H1 (cell line): Measurements from ENCODE around the gene CD300LB. TPM values are rescaled to one million over a fixed set of nuclear protein-coding genes. Genes with fewer than 3 reads are reported as not detected.

Experiments
- CTCF ChIA-PET: fragments of 300-600 bp; sonication (Branson Sonifier 250); formaldehyde crosslinking; loops from one replicate; lab custom pipeline; 2021; ENCODE audit not compliant: partially characterized antibody; lab: Charles Lee
- POLR2A ChIA-PET: fragments of 300-600 bp; sonication (Branson Sonifier 250); formaldehyde crosslinking; loops from one replicate; lab custom pipeline; 2021; ENCODE audit warnings: inconsistent platforms; ENCODE audit not compliant: partially characterized antibody; lab: Charles Lee
- DNase-seq, 2 experiments: peaks; one replicate each; pipeline versions ENCODE4 v3.0.0 to v3.0.0-alpha.2; 2010 to 2022; ENCODE audit warnings: low spot score in 2 of 2, low read depth in 1 of 2, mixed read lengths in 1 of 2
- FAIRE-seq: peaks from 2 replicates; lab custom pipeline; 2011; peaks lifted over from hg19 to GRCh38; lab: Jason Lieb, UNC
- H2AFZ ChIP-seq: 2 replicates; pipeline ENCODE4 v1.8.1; 2012; ENCODE audit warnings: low read length, inconsistent platforms
- H2AK5ac ChIP-seq: 2 replicates; pipeline ENCODE4 v1.6.1; 2013; ENCODE audit warnings: low read depth, low read length
- H2BK120ac ChIP-seq: replicated peaks from 2 replicates; pipeline ENCODE3; 2013; ENCODE audit warnings: low read depth, low read length, inconsistent platforms
- H2BK12ac ChIP-seq: 2 replicates; pipeline ENCODE4 v1.6.1; 2013; ENCODE audit warnings: low read depth, low read length
- H2BK15ac ChIP-seq: 2 replicates; pipeline ENCODE4 v1.6.1; 2013; ENCODE audit warnings: low read length
- H2BK20ac ChIP-seq: 2 replicates; pipeline ENCODE4 v1.6.1; 2013; ENCODE audit warnings: low read length
- H2BK5ac ChIP-seq: 2 replicates; pipeline ENCODE4 v1.6.1; 2013; ENCODE audit warnings: low read depth, low read length
- H3K14ac ChIP-seq: 2 replicates; pipeline ENCODE4 v1.6.1; 2013; ENCODE audit warnings: inconsistent platforms; ENCODE audit not compliant: insufficient read length
- H3K18ac ChIP-seq: 2 replicates; pipeline ENCODE4 v1.6.1; 2013; ENCODE audit warnings: low read length; ENCODE audit errors: extremely low read depth
- H3K23ac ChIP-seq: 2 replicates; pipeline ENCODE4 v1.6.1; 2013; ENCODE audit warnings: inconsistent platforms; ENCODE audit not compliant: insufficient read length
- H3K23me2 ChIP-seq: 2 replicates; pipeline ENCODE4 v1.6.1; 2013; ENCODE audit warnings: low read depth, low read length
- H3K27ac ChIP-seq: 2 replicates; pipeline ENCODE4 v1.6.1; 2011; ENCODE audit warnings: low read depth, low read length, inconsistent platforms
- H3K27me3 ChIP-seq, 4 experiments: replicated peaks in 1 of 4; 1 replicate in 1 of 4; 2 replicates in 3 of 4; pipeline versions ENCODE4 v1.6.1 to v1.8.1; 2011 to 2013; ENCODE audit warnings: low read length in 3 of 4, mild to moderate bottlenecking in 3 of 4, inconsistent platforms in 2 of 4, mixed read lengths in 2 of 4, moderate library complexity in 1 of 4; ENCODE audit not compliant: control insufficient read depth in 3 of 4, insufficient read depth in 3 of 4; ENCODE audit errors: extremely low read depth in 1 of 4
- H3K36me3 ChIP-seq, 4 experiments: 2 replicates each; pipeline versions ENCODE4 v1.6.1 to v1.8.1; 2011 to 2013; ENCODE audit warnings: mild to moderate bottlenecking in 4 of 4, low read length in 3 of 4, moderate library complexity in 2 of 4, control low read depth in 1 of 4, inconsistent platforms in 1 of 4; ENCODE audit not compliant: insufficient read depth in 4 of 4, control insufficient read depth in 2 of 4
- H3K4ac ChIP-seq: replicated peaks from 2 replicates; pipeline ENCODE3; 2013; ENCODE audit warnings: low read length, low read depth, mixed read lengths, inconsistent platforms; ENCODE audit not compliant: insufficient read length
- H3K4me1 ChIP-seq, 4 experiments: replicated peaks in 1 of 4; 1 replicate in 1 of 4; 2 replicates in 3 of 4; pipeline versions ENCODE4 v1.6.1 to v1.8.1; 2011 to 2013; ENCODE audit warnings: low read length in 3 of 4, inconsistent platforms in 2 of 4, mixed read lengths in 1 of 4; ENCODE audit not compliant: insufficient read depth in 4 of 4, control insufficient read depth in 3 of 4
- H3K4me2 ChIP-seq, 2 experiments: 2 replicates each; pipeline versions ENCODE4 v1.6.1 to v1.8.1; 2011 to 2013; ENCODE audit warnings: low read depth in 2 of 2, low read length in 2 of 2, control low read depth in 1 of 2, inconsistent platforms in 1 of 2, mild to moderate bottlenecking in 1 of 2; ENCODE audit not compliant: insufficient read depth in 1 of 2
- H3K4me3 ChIP-seq, 4 experiments: fragments of 200-600, 300-600 bp in 1 of 4; sonication (generic), shearing (Covaris generic), sonication (Bioruptor Twin) in 1 of 4; 2 replicates each; pipeline versions ENCODE4 v1.5.1 to v1.8.1; 2011 to 2016; ENCODE audit warnings: low read length in 4 of 4, low read depth in 3 of 4, control low read depth in 2 of 4, inconsistent platforms in 2 of 4, mild to moderate bottlenecking in 2 of 4, mixed read lengths in 1 of 4, moderate library complexity in 1 of 4; ENCODE audit not compliant: insufficient read depth in 2 of 4; ENCODE audit errors: extremely low read depth in 1 of 4
- H3K56ac ChIP-seq: replicated peaks from 2 replicates; pipeline ENCODE3; 2013; ENCODE audit warnings: low read depth, mild to moderate bottlenecking, mixed read lengths, low read length, inconsistent platforms; ENCODE audit not compliant: insufficient read length
- H3K79me1 ChIP-seq: 2 replicates; pipeline ENCODE4 v1.6.1; 2013; ENCODE audit warnings: low read depth, low read length, control low read depth
- H3K79me2 ChIP-seq, 2 experiments: 2 replicates each; pipeline versions ENCODE4 v1.6.1 to v1.8.1; 2012 to 2013; ENCODE audit warnings: low read length in 2 of 2, mild to moderate bottlenecking in 2 of 2, inconsistent platforms in 1 of 2; ENCODE audit not compliant: insufficient read depth in 2 of 2, control insufficient read depth in 1 of 2
- H3K9ac ChIP-seq, 4 experiments: replicated peaks in 1 of 4; 1 replicate in 1 of 4; 2 replicates in 3 of 4; pipeline versions ENCODE4 v1.6.1 to v1.8.1; 2011 to 2013; ENCODE audit warnings: low read depth in 3 of 4, low read length in 3 of 4, control low read depth in 2 of 4, mild to moderate bottlenecking in 2 of 4, moderate library complexity in 2 of 4, inconsistent platforms in 1 of 4; ENCODE audit errors: extremely low read depth in 1 of 4
- H3K9me3 ChIP-seq, 2 experiments: 2 replicates each; pipeline versions ENCODE4 v1.6.1 to v1.8.1; 2012 to 2013; ENCODE audit warnings: mild to moderate bottlenecking in 2 of 2, moderate library complexity in 2 of 2, control low read depth in 1 of 2, inconsistent platforms in 1 of 2, low read depth in 1 of 2, low read length in 1 of 2, mixed read lengths in 1 of 2; ENCODE audit not compliant: insufficient read depth in 2 of 2
- H4K20me1 ChIP-seq, 2 experiments: replicated peaks in 1 of 2; 2 replicates each; pipeline versions ENCODE3 to v1.8.1; 2011 to 2013; ENCODE audit warnings: inconsistent platforms in 2 of 2, low read length in 2 of 2, mild to moderate bottlenecking in 1 of 2; ENCODE audit not compliant: insufficient read depth in 2 of 2, control insufficient read depth in 1 of 2
- H4K5ac ChIP-seq: 2 replicates; pipeline ENCODE4 v1.6.1; 2013; ENCODE audit warnings: low read length, low read depth, mixed read lengths, inconsistent platforms; ENCODE audit not compliant: insufficient read length
- H4K8ac ChIP-seq: 2 replicates; pipeline ENCODE4 v1.8.0; 2013; ENCODE audit warnings: mild to moderate bottlenecking, moderate library complexity, low read length, inconsistent platforms; ENCODE audit not compliant: insufficient read depth; ENCODE audit errors: extremely low read depth
- H4K91ac ChIP-seq: replicated peaks from 2 replicates; pipeline ENCODE3; 2013; ENCODE audit warnings: low read length, mixed read lengths, inconsistent platforms; ENCODE audit not compliant: insufficient read length
- BRCA1 ChIP-seq: IDR thresholded peaks from 2 replicates; pipeline ENCODE4 v1.6.1; 2012; ENCODE audit warnings: low read depth, low read length, improper control_type of control experiment
- CHD1 ChIP-seq: IDR thresholded peaks from 2 replicates; pipeline ENCODE4 v1.6.1; 2012; ENCODE audit warnings: low read depth, low read length, improper control_type of control experiment
- CTBP2 ChIP-seq: IDR thresholded peaks from 2 replicates; pipeline ENCODE4 v1.7.0; 2011; ENCODE audit warnings: borderline replicate concordance, mild to moderate bottlenecking, moderate library complexity, mixed read lengths, low read length; ENCODE audit not compliant: insufficient read depth, insufficient read length
- EZH2 ChIP-seq: fragments of 200-600 bp; sonication (generic); IDR thresholded peaks from 2 replicates; pipeline ENCODE4 v1.7.1; 2012; ENCODE audit warnings: low read depth, mild to moderate bottlenecking, moderate library complexity, low read length, inconsistent platforms; ENCODE audit not compliant: severe bottlenecking
- FOSL1 ChIP-seq: IDR thresholded peaks from 2 replicates; pipeline ENCODE4 v1.6.1; 2011; ENCODE audit warnings: mild to moderate bottlenecking, low read depth, low read length, moderate library complexity; ENCODE audit not compliant: insufficient read depth
- GABPA ChIP-seq: IDR thresholded peaks from 2 replicates; pipeline ENCODE4 v1.6.1; 2011; ENCODE audit warnings: mild to moderate bottlenecking, low read length, moderate library complexity, borderline replicate concordance; ENCODE audit not compliant: insufficient read depth
- JUN ChIP-seq: IDR thresholded peaks from 2 replicates; pipeline ENCODE4 v1.6.1; 2011; ENCODE audit warnings: low read depth, mild to moderate bottlenecking, improper control_type of control experiment, low read length
- POU5F1 ChIP-seq: IDR thresholded peaks from 2 replicates; pipeline ENCODE4 v1.6.1; 2011; ENCODE audit warnings: low read depth, mild to moderate bottlenecking, low read length, moderate library complexity
- SRF ChIP-seq: IDR thresholded peaks from 2 replicates; pipeline ENCODE4 v1.6.1; 2011; ENCODE audit warnings: mild to moderate bottlenecking, low read depth, low read length, moderate library complexity
- TBP ChIP-seq: IDR thresholded peaks from 2 replicates; pipeline ENCODE4 v1.6.1; 2011; ENCODE audit warnings: low read depth, low read length, improper control_type of control experiment
- WGBS, 2 experiments: shearing (Covaris generic) in 1 of 2; methylation state at CpG; one replicate each; pipeline versions ENCODE4 v1.1.6 to v1.1.7; 2013 to 2015; ENCODE audit warnings: low lambda C conversion rate in 2 of 2, mixed read lengths in 2 of 2, inconsistent platforms in 1 of 2, low coverage in 1 of 2, missing lambda C conversion rate in 1 of 2; ENCODE audit not compliant: insufficient replicate concordance in 2 of 2, insufficient coverage in 1 of 2, insufficient read length in 1 of 2; ENCODE audit errors: extremely low coverage in 1 of 2, missing lambda C conversion rate in 1 of 2; 5-methylcytosine and 5-hydroxymethylcytosine counted together
- polyA plus RNA-seq, 7 experiments: library from polyadenylated mRNA; depleted of rRNA in 3 of 7; stranded (reverse) in 5 of 7; unstranded in 2 of 7; fragments of >200 nt in 5 of 7; fragments of 200-250 nt in 2 of 7; gene quantifications; 1 replicate in 5 of 7; 2 replicates in 1 of 7; 4 replicates in 1 of 7; pipeline versions ENCODE4 v1.2.1 to v1.2.3, GENCODE V29; 2011 to 2013; ENCODE audit warnings: missing spikeins in 2 of 7, mixed read lengths in 2 of 7
- total RNA-seq: library from RNA; stranded (reverse); fragmentation: NEBNext Ultra II Directional; extraction: Animal tissue kit (Norgen Biotek cat#: 25700); gene quantifications from 2 replicates; pipeline ENCODE4 v1.2.1, GENCODE V29; 2021
- TF ChIP-seq, protein P1 (sequence below): IDR thresholded peaks from 2 replicates; pipeline ENCODE4 v1.6.1; 2011; ENCODE audit warnings: low read depth, mild to moderate bottlenecking, low read length; ENCODE audit not compliant: insufficient read depth

CD300LB gene
- total and polyA plus RNA-seq, 2 of the 8 experiments (the other 6 are each of a cell fraction or from before 2014, with no cell fraction given) = not detected

DNA sequence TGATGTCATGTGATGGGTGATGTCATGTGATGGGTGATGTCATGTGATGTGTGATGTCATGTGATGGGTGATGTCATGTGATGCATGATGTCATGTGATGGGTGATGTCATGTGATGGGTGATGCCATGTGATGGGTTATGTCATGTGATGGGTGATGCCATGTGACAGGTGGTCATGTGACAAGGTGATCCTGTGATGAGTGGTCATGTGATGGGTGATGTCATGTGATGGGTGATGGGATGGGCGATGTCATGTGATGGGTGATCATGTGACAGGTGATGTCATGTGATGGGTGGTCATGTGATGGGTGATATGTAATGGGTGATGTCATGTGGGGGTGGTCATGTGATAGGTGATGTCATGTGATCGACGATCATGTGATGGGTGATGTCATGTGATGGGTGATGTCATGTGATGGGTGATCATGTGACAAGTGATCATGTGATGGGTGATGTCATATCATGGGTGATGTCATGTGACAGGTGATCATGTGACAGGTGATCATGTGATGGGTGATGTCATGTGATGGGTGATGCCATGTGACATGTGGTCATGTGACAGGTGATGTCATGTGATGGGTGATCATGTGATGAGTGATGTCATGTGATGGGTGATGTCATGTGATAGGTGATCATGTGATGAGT, 17.2 kb downstream of the CD300LB start:
- Histone ChIP-seq H3K27me3 (peaks cover 0 to 2% (median 0%) of the 10 kb centered on the region in 4 experiments; a peak in 1 of 7 replicates), H3K27ac (no peak overlapping the region), H2AK5ac (peak overlapping the region; percentile 92; the same call in 1 of the 2 replicates), H4K8ac (no peak overlapping the region), H3K14ac (no peak overlapping the region), H4K91ac (no peak overlapping the region), H3K18ac (no peak overlapping the region), H3K36me3 (no peaks in the 10 kb centered on the region), H3K4me2 (no peak overlapping the region), H4K5ac (no peak overlapping the region), H2BK12ac (no peak overlapping the region), H3K9me3 (peaks cover 13 to 21% of the 10 kb centered on the region in 2 experiments), H3K9ac (no peak overlapping the region; a peak in 1 of 7 replicates), H2BK120ac (no peak overlapping the region), H3K79me1 (no peaks in the 10 kb centered on the region), H3K23ac (no peak overlapping the region), H3K4me1 (no peaks in the 10 kb centered on the region), H3K4ac (no peak overlapping the region), H2BK15ac (no peak overlapping the region), H3K56ac (no peak overlapping the region), H3K79me2 (no peaks in the 10 kb centered on the region), H2AFZ (no peak overlapping the region), H4K20me1 (no peaks in the 10 kb centered on the region), H2BK5ac (no peak overlapping the region), H3K23me2 (peaks cover 2% of the 10 kb centered on the region; the same call in 1 of the 2 replicates), H3K4me3 (0 out of 8 replicates have a peak overlapping the region, but pooled peaks of 1 of the 4 experiments have one; percentile 2), H2BK20ac (no peak overlapping the region)
- no peak for FAIRE-seq
- ChIA-PET POLR2A (no interaction called here), CTCF (interaction anchor here (1.1 kb wide), 1 partner anchor 52 kb away, joined by 3 read pairs; no protein-coding TSS in a partner anchor)
- peak in 1 of 2 experiments; percentile 61 for DNase-seq
- WGBS, 2 experiments = 91% methylated on average over 3 of the region's 3 CpGs; no CpG with 5 or more reads in 1 of the 2 experiments
- no peak for TF ChIP-seq GABPA
- TF ChIP-seq POU5F1 = no peak
- TF ChIP-seq TBP = no peak
- TF ChIP-seq CHD1 = no peak
- TF ChIP-seq BRCA1 = no peak; the same call in 1 of the 2 replicates
- no peak for TF ChIP-seq FOSL1
- no peak for TF ChIP-seq SRF
- TF ChIP-seq EZH2 = no peak
- TF ChIP-seq, protein P1, sequence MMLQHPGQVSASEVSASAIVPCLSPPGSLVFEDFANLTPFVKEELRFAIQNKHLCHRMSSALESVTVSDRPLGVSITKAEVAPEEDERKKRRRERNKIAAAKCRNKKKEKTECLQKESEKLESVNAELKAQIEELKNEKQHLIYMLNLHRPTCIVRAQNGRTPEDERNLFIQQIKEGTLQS = peak; percentile 95
- TF ChIP-seq JUN = no peak
- no peak for TF ChIP-seq CTBP2
